ACHN (cell line): ENCODE data around the gene STAC2.

Source experiments
- DNase-seq: peaks from one replicate; pipeline ENCODE4 v3.0.0-alpha.2; 2015
- in situ Hi-C: cut with HindIII; loops from 2 replicates; pipeline ENCODE4 v1.10.0; 2017; ENCODE audit warnings: low sequenced_read_pairs, low pct_ligation_motif_present, low pct_unique_long_range_greater_than_20kb

The STAC2 gene

DNA sequence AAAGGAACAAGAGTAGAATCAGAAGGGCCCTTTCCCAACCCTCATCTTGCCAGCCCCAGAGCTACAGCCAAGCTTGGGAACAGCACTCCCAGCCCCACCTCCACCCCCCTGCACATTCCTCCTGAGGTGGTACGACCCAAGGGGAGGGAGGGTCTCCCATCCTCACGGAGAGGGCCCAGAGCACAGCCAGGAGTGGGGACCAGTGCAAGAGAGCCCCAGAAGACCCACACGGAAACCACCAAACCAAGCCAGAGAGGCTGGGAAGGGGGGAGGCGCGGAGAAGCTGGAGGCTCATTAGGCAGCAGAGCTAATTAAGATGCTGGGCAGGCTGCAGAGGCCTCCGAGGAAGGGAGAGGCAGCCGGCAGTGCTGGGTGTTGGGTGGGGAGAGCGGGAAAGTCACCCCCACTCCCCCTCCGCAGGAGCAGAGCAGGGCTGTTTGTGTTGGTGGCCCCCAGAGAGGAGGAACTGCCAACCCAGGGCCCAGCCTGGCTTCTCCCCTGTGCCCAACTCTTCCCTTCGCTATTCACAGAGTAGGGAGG, 30.7 kb downstream of the STAC2 start:
- DNase-seq: no peak
- in situ Hi-C loops: no loop called here

- in situ Hi-C loops: no loop called here
- no peak for DNase-seq
Measured at GRCh38 chr17:39194089-39194984, 31.4 kb downstream of the STAC2 start.

- no peak for DNase-seq
- in situ Hi-C loops: no loop called here
Measured at GRCh38 chr17:39193346-39193745, 32.4 kb downstream of the STAC2 start.

DNA sequence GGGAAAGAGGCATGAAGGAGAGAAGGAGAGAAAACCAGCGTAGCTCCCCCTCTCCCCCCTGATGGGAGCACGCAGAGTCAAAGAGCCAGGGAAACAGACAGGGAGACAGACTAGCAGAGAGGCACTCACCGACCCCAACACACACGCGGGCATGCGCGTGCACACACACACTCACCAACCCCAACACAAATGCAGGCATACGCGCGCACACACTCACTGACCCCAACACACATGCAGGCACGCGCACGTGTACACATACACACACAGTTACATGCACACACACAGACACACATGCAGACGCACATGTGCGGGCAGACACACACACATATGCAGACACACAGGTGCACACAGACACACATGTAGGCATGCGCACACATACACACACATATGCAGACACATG, 32.8 kb downstream of the STAC2 start:
- no peak for DNase-seq
- in situ Hi-C loops: no loop called here

DNA sequence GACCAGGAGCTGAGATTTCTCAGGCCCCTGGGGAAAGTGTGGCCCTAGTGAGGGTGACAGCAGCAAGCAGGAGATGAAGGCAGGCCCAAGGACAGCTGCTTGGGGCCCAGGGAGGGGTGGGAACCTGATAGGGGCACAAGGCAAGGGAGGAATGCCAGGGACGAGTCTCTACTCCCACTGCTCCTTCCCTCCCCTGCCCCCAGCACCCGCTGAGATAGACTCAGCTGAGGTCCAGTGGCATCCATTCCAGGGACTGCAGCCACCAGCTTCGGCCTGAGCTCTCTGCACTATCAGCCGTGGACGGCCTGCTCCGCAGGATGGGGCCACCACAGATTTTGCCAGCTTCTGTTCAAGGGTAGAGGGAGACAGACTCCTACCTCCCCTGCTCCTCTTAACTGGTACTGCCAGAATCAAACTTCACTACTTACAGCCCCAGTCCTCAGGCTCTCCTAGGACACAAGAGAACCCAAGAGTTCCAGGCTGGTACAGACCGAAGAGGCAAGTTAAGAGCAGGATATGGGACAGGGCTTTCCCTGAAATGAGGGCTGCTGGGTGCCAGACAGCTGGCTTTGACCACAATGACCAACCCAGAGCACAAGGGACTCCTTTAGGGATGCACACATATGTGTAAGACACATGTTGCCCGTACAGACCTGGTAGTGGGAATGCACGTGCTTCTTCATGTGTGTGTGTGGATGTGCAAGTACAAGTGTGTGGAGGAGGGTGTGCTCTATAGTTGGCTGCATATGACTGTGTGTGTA, 33.8 kb downstream of the STAC2 start:
- in situ Hi-C loops: no loop called here
- DNase-seq: no peak

GRCh38 chr17:39187152-39187830, 38.5 kb downstream of the STAC2 start:
- in situ Hi-C loops: no loop called here
- DNase-seq: no peak

- in situ Hi-C loops: no loop called here
- DNase-seq: no peak
Measured at GRCh38 chr17:39186481-39187002, 39.2 kb downstream of the STAC2 start.

- in situ Hi-C loops: no loop called here
- no peak for DNase-seq
Measured at GRCh38 chr17:39183720-39184119, 42.0 kb downstream of the STAC2 start.

GRCh38 chr17:39183045-39183444, 42.7 kb downstream of the STAC2 start:
- in situ Hi-C loops: no loop called here
- DNase-seq: no peak

- no peak for DNase-seq
- in situ Hi-C loops: no loop called here
Measured at GRCh38 chr17:39181303-39181702, 44.4 kb downstream of the STAC2 start.

DNA sequence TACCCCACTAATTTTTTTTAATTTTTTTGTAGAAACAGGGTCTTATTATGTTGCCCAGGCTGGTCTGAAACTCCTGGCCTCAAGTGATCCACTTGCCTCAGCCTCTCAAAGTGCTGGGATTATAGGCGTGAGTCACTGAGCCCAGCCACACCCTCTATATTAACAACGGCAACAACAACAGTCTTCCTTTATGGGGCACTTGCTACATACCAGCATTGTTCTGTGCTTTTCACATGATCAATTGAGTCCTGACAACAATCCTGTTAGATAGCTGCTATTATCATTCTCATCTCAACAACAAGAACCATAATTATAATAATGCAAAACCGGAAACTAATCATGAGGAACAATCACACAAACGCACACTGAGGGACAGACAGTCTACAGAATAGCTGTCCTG, 47.2 kb downstream of the STAC2 start:
- in situ Hi-C loops: no loop called here
- no peak for DNase-seq

- no peak for DNase-seq
- in situ Hi-C loops: no loop called here
Measured at GRCh38 chr17:39177256-39177655, 48.5 kb downstream of the STAC2 start.

GRCh38 chr17:39175695-39176093, 50.1 kb downstream of the STAC2 start:
- DNase-seq: no peak
- in situ Hi-C loops: no loop called here

- in situ Hi-C loops: no loop called here
Measured at GRCh38 chr17:39174920-39175694, 50.6 kb downstream of the STAC2 start.

DNA sequence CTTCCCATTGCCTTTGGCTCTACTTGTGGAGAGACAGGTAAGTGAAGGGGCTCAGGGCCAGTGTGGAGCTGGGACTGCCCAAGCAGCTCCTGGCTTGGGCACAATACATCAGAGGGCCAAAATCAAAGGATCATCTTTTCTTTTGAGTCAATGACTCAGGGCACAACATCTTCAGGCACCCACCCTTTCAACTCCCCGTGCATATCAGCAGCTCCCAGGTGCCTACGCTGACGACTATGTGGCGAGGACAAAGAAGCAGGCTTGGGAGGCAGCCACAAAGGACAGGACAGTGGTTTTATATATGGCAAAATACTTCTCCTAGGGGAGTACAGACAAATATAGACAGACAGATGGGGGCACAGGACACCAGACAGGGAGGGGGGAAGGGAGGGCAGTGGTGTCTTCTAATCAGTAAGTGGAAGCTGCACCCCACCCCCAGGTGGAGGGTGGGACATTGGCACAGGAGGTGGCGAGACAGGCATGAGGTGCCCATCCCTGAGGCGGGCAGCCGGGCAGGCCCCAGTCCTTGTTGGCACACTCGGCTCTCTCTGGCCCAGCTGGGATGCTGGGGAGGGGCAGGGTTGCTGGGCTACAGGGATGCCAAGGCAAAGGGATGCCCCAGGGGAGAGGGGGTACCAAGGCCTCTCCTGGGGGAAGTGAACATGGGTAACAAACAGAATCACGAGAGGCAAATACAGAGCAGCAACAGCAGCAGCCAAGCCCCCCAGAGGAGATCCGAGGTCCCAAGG, 52.0 kb downstream of the STAC2 start:
- in situ Hi-C loops: no loop called here
- DNase-seq: no peak

More at GRCh38 chr17:39174920-39175694, 50.6 kb downstream of the STAC2 start:
- DNase-seq: peak; percentile 61

DNA sequence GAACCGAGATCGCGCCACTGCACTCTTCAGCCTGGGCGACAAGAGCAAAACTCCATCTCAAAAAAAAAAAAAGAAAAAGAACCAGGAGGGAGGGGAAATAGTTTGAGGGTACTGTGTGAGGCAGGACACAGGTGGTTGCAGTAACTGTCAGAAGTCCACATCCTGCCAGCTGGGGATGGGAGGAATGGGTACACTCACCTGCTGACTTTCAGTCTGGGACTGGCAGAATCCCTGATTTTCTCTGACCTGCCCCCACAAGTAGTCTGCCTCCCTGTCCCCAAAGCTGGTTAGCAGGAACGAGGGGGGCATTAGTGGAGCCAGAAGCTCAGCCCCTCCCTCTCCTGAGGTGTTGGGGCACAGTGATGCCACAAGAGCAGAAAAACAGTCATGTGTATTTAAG, 52.7 kb downstream of the STAC2 start:
- no peak for DNase-seq
- in situ Hi-C loops: no loop called here

- no peak for DNase-seq
- in situ Hi-C loops: no loop called here
Measured at GRCh38 chr17:39171933-39172332, 53.8 kb downstream of the STAC2 start.
